Endothelial cell of umbilical vein (primary cell): Measurements from ENCODE around the gene SFT2D3. TPM values are rescaled to one million over a fixed set of nuclear protein-coding genes. Genes with fewer than 3 reads are reported as not detected.

Experiments
- BruUV-seq: library from RNA; stranded (reverse); fragments of 400-500 nt; replicated peaks from 2 replicates; lab custom pipeline; 2021; lab: Mats Ljungman, UMichigan
- CTCF ChIA-PET: fragments of 300-600, 350-600 bp; sonication (Branson Sonifier 250); formaldehyde crosslinking; loops from one replicate; lab custom pipeline; 2021; ENCODE audit warnings: antibody characterized with exemption, inconsistent platforms; lab: Charles Lee
- POLR2A ChIA-PET: fragments of 300-600, 350-600 bp; sonication (Branson Sonifier 250); formaldehyde crosslinking; loops from one replicate; lab custom pipeline; 2021; ENCODE audit warnings: antibody characterized with exemption, inconsistent platforms; lab: Charles Lee
- DNase-seq: peaks from one replicate; pipeline ENCODE4 v3.0.0-alpha.2; 2011; ENCODE audit warnings: low read depth, low spot score
- FAIRE-seq: peaks from 2 replicates; lab custom pipeline; 2011; peaks lifted over from hg19 to GRCh38; lab: Jason Lieb, UNC
- H2AFZ ChIP-seq: 2 replicates; pipeline ENCODE4 v1.6.0; 2012; ENCODE audit warnings: low read depth, low read length, control low read depth, inconsistent platforms
- H3K27ac ChIP-seq: 2 replicates; pipeline ENCODE4 v1.5.1; 2011; ENCODE audit warnings: low read depth, mild to moderate bottlenecking, control low read depth, low read length, moderate library complexity; ENCODE audit not compliant: insufficient read depth
- H3K27me3 ChIP-seq, 2 experiments: 2 replicates each; pipeline versions ENCODE4 v1.6.0 to v1.6.1; 2011; ENCODE audit warnings: low read length in 2 of 2, mixed read lengths in 1 of 2; ENCODE audit not compliant: control insufficient read depth in 2 of 2, insufficient read depth in 2 of 2
- H3K36me3 ChIP-seq, 2 experiments: 2 replicates in 1 of 2; 3 replicates in 1 of 2; pipeline ENCODE4 v1.5.1; 2011; ENCODE audit warnings: low read length in 2 of 2, mild to moderate bottlenecking in 1 of 2, moderate library complexity in 1 of 2; ENCODE audit not compliant: control insufficient read depth in 2 of 2, insufficient read depth in 2 of 2; ENCODE audit errors: extremely low read depth in 1 of 2
- H3K4me1 ChIP-seq: 3 replicates; pipeline ENCODE4 v1.5.1; 2011; ENCODE audit warnings: mild to moderate bottlenecking, low read length; ENCODE audit not compliant: control insufficient read depth, insufficient read depth; ENCODE audit errors: extremely low read depth
- H3K4me2 ChIP-seq: 2 replicates; pipeline ENCODE4 v1.6.1; 2011; ENCODE audit warnings: low read length, control low read depth, mixed read lengths; ENCODE audit not compliant: insufficient read depth
- H3K4me3 ChIP-seq, 3 experiments: fragments of 200-600 bp in 1 of 3; sonication (generic), shearing (Covaris generic) in 1 of 3; replicated peaks in 1 of 3; 2 replicates each; pipeline ENCODE4 v1.5.1; 2011 to 2016; ENCODE audit warnings: control low read depth in 3 of 3, low read length in 3 of 3, mild to moderate bottlenecking in 2 of 3, inconsistent platforms in 1 of 3, low read depth in 1 of 3, moderate library complexity in 1 of 3; ENCODE audit not compliant: insufficient read depth in 1 of 3
- H3K79me2 ChIP-seq: 2 replicates; pipeline ENCODE4 v1.6.0; 2012; ENCODE audit warnings: low read length, inconsistent platforms; ENCODE audit not compliant: control insufficient read depth, insufficient read depth
- H3K9ac ChIP-seq: replicated peaks from 2 replicates; pipeline ENCODE3; 2011; ENCODE audit warnings: low read length, control low read depth; ENCODE audit not compliant: insufficient read depth; ENCODE audit errors: extremely low read depth
- H3K9me1 ChIP-seq: replicated peaks from 3 replicates; pipeline ENCODE4 v1.6.0; 2011; ENCODE audit warnings: mild to moderate bottlenecking, low read length; ENCODE audit not compliant: control insufficient read depth, insufficient read depth; ENCODE audit errors: extremely low read depth
- H3K9me3 ChIP-seq: replicated peaks from 2 replicates; pipeline ENCODE4 v1.5.1; 2012; ENCODE audit warnings: low read length, inconsistent platforms; ENCODE audit not compliant: control insufficient read depth, insufficient read depth
- H4K20me1 ChIP-seq: replicated peaks from 2 replicates; pipeline ENCODE3; 2011; ENCODE audit warnings: mild to moderate bottlenecking, low read length; ENCODE audit not compliant: control insufficient read depth, insufficient read depth; ENCODE audit errors: extremely low read depth
- CTCF ChIP-seq, 2 donors: IDR thresholded peaks; 1 replicate in 1 of 2; 2 replicates in 1 of 2; pipeline ENCODE4 v1.5.1; 2011; ENCODE audit warnings: low read length in 2 of 2, mild to moderate bottlenecking in 2 of 2, moderate library complexity in 2 of 2, control low read depth in 1 of 2, inconsistent platforms in 1 of 2, low read depth in 1 of 2; ENCODE audit not compliant: insufficient read depth in 1 of 2; ENCODE audit errors: extremely low read depth in 1 of 2
- EZH2 ChIP-seq: IDR thresholded peaks from 2 replicates; pipeline ENCODE4 v1.6.1; 2012; ENCODE audit warnings: borderline replicate concordance, low read depth, mild to moderate bottlenecking, moderate library complexity, low read length, inconsistent platforms; ENCODE audit not compliant: severe bottlenecking
- FOS ChIP-seq: IDR thresholded peaks from 2 replicates; pipeline ENCODE4 v1.6.1; 2011; ENCODE audit warnings: mild to moderate bottlenecking, low read length, moderate library complexity, borderline replicate concordance; ENCODE audit not compliant: insufficient read depth
- GATA2 ChIP-seq: IDR thresholded peaks from 2 replicates; pipeline ENCODE4 v1.7.0; 2011; ENCODE audit warnings: low read depth, mild to moderate bottlenecking, moderate library complexity, mixed read lengths, low read length; ENCODE audit not compliant: insufficient read length, insufficient read depth
- JUN ChIP-seq: IDR thresholded peaks from 2 replicates; pipeline ENCODE4 v1.6.1; 2011; ENCODE audit warnings: borderline replicate concordance, low read depth; ENCODE audit not compliant: insufficient read length, insufficient read depth
- MAX ChIP-seq: IDR thresholded peaks from 2 replicates; pipeline ENCODE4 v1.6.1; 2011; ENCODE audit not compliant: insufficient read depth, insufficient read length
- MYC ChIP-seq: IDR thresholded peaks from one replicate; pipeline ENCODE4 v1.6.1; 2011; ENCODE audit warnings: mild to moderate bottlenecking, low read depth, low read length
- POLR2A ChIP-seq: IDR thresholded peaks from 2 replicates; pipeline ENCODE4 v1.6.1; 2012; ENCODE audit warnings: low read depth, mild to moderate bottlenecking, control low read depth, low read length
- POLR2AphosphoS5 ChIP-seq: IDR thresholded peaks from 2 replicates; pipeline ENCODE4 v1.6.1; 2012; ENCODE audit warnings: low read depth, mild to moderate bottlenecking, control low read depth, low read length, moderate library complexity; ENCODE audit not compliant: insufficient read depth
- dilution Hi-C: fragments of 300-500 bp; cut with MboI; formaldehyde crosslinking; loops from one replicate; pipeline ENCODE4 v1.15.0; 2019; ENCODE audit warnings: low sequenced_read_pairs; ENCODE audit not compliant: extremely low pct_ligation_motif_present
- intact Hi-C: fragments of 100-400 bp; cut with micrococcal nuclease; formaldehyde crosslinking; loops from one replicate; pipeline ENCODE4 v1.10.0; 2022
- polyA plus RNA-seq, 4 experiments: library from polyadenylated mRNA; depleted of rRNA in 3 of 4; stranded (reverse) in 3 of 4; unstranded in 1 of 4; fragments of >200 nt; gene quantifications; 2 replicates each; pipeline versions ENCODE4 v1.2.1 to v1.2.3, GENCODE V29; 2011 to 2012; ENCODE audit warnings: missing spikeins in 1 of 4
- total RNA-seq: library from RNA; stranded (reverse); gene quantifications from 2 replicates; pipeline ENCODE4 v1.2.3, GENCODE V29; 2021

Gene SFT2D3
- total and polyA plus RNA-seq, 2 donors (not counting 3 experiments of a cell fraction or from before 2014, with no cell fraction given) = 4.5 to 4.7 TPM

- H2AFZ ChIP-seq = no peak overlapping the region
- H3K36me3 ChIP-seq = peaks cover 2 to 15% of the 10 kb centered on the region in 2 experiments
- H3K27me3 ChIP-seq = no peaks in the 10 kb centered on the region
- no peak for FAIRE-seq
- H3K4me3 ChIP-seq = no peak overlapping the region
- H3K4me2 ChIP-seq = no peak overlapping the region
- no peaks in the 10 kb centered on the region for H3K9me3 ChIP-seq
- H4K20me1 ChIP-seq = no peaks in the 10 kb centered on the region
- no TSS peak for BruUV-seq
- CTCF ChIA-PET = interaction anchor here (0.7 to 1.9 kb wide), 3 partner anchors 11 to 122 kb away, joined by 3 to 7 read pairs (median 4); no protein-coding TSS in a partner anchor
- dilution Hi-C loops (no loop called here), intact Hi-C loops (no loop called here)
- no peak for DNase-seq
- no peaks in the 10 kb centered on the region for H3K79me2 ChIP-seq
- TF ChIP-seq POLR2A (no peak), POLR2AphosphoS5 (no peak), MAX (no peak), JUN (no peak), EZH2 (no peak), CTCF (IDR thresholded peaks at IDR 0.05; ENCODE audit: extremely low read depth in 1 of 2, insufficient read depth in 1 of 2, low read depth in 1 of 2, low read length in 2 of 2) (no peak), MYC (no peak), FOS (no peak), GATA2 (no peak)
- no peak overlapping the region for H3K9ac ChIP-seq
- no peaks in the 10 kb centered on the region for H3K4me1 ChIP-seq
- no peaks in the 10 kb centered on the region for H3K9me1 ChIP-seq
- no peak overlapping the region for H3K27ac ChIP-seq
- POLR2A ChIA-PET = no interaction called here
These were observed 12.3 kb downstream of the SFT2D3 start for GRCh38 chr2:127713562-127713961.
